Measurements from ENCODE around the gene ARHGEF10L.

ARHGEF10L gene

GRCh38 chr1:17596186-17596585 is 56.7 kb downstream of the ARHGEF10L start:
- DNase-seq = no peak

- DNase-seq = no peak
Observed at GRCh38 chr1:17596651-17597509, 57.4 kb downstream of the ARHGEF10L start.

GRCh38 chr1:17597651-17598050 is 58.2 kb downstream of the ARHGEF10L start:
- no peak for DNase-seq

GRCh38 chr1:17598251-17598650 is 58.8 kb downstream of the ARHGEF10L start:
- no peak for DNase-seq

- no peak for DNase-seq
Observed at GRCh38 chr1:17599291-17599953, 59.9 kb downstream of the ARHGEF10L start.

GRCh38 chr1:17599954-17600300 is 60.4 kb downstream of the ARHGEF10L start:
- DNase-seq = no peak

GRCh38 chr1:17600321-17600720 is 60.8 kb downstream of the ARHGEF10L start:
- DNase-seq = no peak

- no peak for DNase-seq
Observed at GRCh38 chr1:17601643-17602382, 62.3 kb downstream of the ARHGEF10L start.

GRCh38 chr1:17603091-17603841 is 63.8 kb downstream of the ARHGEF10L start:
- DNase-seq = no peak

GRCh38 chr1:17605582-17606344 is 66.3 kb downstream of the ARHGEF10L start:
- no peak for DNase-seq

GRCh38 chr1:17606826-17607440 is 67.4 kb downstream of the ARHGEF10L start:
- peak in 1 of 2 experiments; percentile 20 for DNase-seq

- no peak for DNase-seq
Observed at GRCh38 chr1:17607644-17608581, 68.4 kb downstream of the ARHGEF10L start.

- DNase-seq = no peak
Observed at GRCh38 chr1:17609529-17609928, 70.0 kb downstream of the ARHGEF10L start.

GRCh38 chr1:17610085-17610484 is 70.6 kb downstream of the ARHGEF10L start:
- no peak for DNase-seq

- no peak for DNase-seq
Observed at GRCh38 chr1:17610713-17611112, 71.2 kb downstream of the ARHGEF10L start.

- DNase-seq = no peak
Observed at GRCh38 chr1:17611991-17612390, 72.5 kb downstream of the ARHGEF10L start.

- no peak for DNase-seq
Observed at GRCh38 chr1:17612831-17613230, 73.3 kb downstream of the ARHGEF10L start.

GRCh38 chr1:17614586-17614985 is 75.1 kb downstream of the ARHGEF10L start:
- no peak for DNase-seq

- no peak for DNase-seq
Observed at GRCh38 chr1:17615157-17615556, 75.7 kb downstream of the ARHGEF10L start.

GRCh38 chr1:17615959-17616358 is 76.5 kb downstream of the ARHGEF10L start:
- no peak for DNase-seq
